Measurements from ENCODE around the gene ZNF254.

The ZNF254 gene

DNA sequence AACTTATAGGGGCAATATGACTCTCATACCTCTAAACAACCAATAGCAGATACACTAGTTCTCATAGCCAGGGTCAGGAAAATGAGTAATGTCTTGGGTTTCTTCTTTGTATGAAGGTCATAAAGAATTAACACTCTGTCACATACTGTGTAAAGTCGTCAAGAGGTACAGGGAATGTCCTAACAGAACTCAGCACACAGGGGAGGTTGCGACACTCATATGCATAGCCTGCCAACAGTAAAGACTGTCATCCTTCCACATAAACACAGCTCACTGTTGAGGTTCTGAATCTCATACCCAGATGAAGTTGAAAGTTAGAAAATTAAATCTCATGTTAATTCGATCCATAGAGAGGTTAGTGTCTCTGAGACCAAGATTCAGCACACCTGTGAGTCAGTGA, 34.2 kb upstream of the ZNF254 start:
- TF ChIP-seq, protein P1, sequence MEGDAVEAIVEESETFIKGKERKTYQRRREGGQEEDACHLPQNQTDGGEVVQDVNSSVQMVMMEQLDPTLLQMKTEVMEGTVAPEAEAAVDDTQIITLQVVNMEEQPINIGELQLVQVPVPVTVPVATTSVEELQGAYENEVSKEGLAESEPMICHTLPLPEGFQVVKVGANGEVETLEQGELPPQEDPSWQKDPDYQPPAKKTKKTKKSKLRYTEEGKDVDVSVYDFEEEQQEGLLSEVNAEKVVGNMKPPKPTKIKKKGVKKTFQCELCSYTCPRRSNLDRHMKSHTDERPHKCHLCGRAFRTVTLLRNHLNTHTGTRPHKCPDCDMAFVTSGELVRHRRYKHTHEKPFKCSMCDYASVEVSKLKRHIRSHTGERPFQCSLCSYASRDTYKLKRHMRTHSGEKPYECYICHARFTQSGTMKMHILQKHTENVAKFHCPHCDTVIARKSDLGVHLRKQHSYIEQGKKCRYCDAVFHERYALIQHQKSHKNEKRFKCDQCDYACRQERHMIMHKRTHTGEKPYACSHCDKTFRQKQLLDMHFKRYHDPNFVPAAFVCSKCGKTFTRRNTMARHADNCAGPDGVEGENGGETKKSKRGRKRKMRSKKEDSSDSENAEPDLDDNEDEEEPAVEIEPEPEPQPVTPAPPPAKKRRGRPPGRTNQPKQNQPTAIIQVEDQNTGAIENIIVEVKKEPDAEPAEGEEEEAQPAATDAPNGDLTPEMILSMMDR (IDR thresholded peaks at IDR 0.05; ENCODE audit: control insufficient read depth, extremely low read depth, insufficient read depth) = no peak
- no peak for DNase-seq (ENCODE audit: low read depth)
- no peak overlapping the region for H3K4me3 ChIP-seq (ENCODE audit: low read depth, low read length)

- TF ChIP-seq, protein P1 (IDR thresholded peaks at IDR 0.05; ENCODE audit: control insufficient read depth, extremely low read depth, insufficient read depth) = no peak
- no peak overlapping the region for H3K4me3 ChIP-seq (ENCODE audit: low read depth, low read length)
Observed at GRCh38 chr19:24053601-24054000, 33.4 kb upstream of the ZNF254 start.

DNA sequence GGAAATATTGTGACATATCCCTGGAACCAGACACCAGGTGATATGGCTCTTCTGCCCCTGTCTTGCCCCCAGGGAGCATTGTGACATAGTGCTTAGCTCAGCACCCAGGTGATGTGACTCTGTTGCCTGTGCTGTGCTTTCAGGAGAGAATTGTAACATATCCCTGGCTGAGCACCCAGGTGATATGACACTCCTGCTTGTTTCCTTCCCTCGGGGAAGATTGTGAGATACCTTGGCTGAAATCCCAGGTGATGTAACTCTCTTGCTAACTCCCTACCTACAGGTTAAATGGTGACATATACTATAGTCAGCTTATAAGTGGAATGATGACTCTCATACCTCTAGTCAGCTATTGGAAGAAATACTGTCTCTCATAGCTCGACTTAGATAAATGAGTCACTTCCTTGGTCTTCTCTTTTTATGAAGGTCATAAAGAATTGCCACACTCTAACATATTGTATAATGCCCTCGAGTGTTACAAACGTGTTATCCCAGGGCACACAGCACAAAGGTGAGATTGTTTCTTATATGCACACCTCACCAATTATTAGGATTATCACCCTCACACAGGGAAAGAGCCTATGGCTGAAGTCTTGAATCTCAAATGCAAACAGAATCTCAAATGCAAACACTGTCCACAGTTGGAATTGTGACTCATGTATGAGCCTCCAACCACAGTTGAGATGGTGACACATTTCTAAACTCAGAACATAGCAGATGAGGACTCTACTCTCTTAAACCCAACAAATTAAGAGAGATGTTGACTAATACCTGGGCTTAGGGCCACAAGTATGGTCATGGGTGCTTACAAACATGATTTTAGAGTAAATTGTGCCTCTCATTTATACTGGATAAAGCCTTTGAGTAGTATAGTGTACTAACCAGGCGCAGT, 32.7 kb upstream of the ZNF254 start:
- no peak overlapping the region for H3K4me3 ChIP-seq (ENCODE audit: low read depth, low read length)
- TF ChIP-seq, protein P1 (IDR thresholded peaks at IDR 0.05; ENCODE audit: control insufficient read depth, extremely low read depth, insufficient read depth) = no peak
- DNase-seq (ENCODE audit: low read depth) = peak; percentile 90

More at GRCh38 chr19:24053601-24054000, 33.4 kb upstream of the ZNF254 start:
- DNase-seq (ENCODE audit: low read depth) = no peak

GRCh38 chr19:24055548-24055947, 31.4 kb upstream of the ZNF254 start:
- DNase-seq (ENCODE audit: low read depth) = no peak
- H3K4me3 ChIP-seq (ENCODE audit: low read depth, low read length) = no peak overlapping the region
- TF ChIP-seq, protein P1 (IDR thresholded peaks at IDR 0.05; ENCODE audit: control insufficient read depth, extremely low read depth, insufficient read depth) = no peak

DNA sequence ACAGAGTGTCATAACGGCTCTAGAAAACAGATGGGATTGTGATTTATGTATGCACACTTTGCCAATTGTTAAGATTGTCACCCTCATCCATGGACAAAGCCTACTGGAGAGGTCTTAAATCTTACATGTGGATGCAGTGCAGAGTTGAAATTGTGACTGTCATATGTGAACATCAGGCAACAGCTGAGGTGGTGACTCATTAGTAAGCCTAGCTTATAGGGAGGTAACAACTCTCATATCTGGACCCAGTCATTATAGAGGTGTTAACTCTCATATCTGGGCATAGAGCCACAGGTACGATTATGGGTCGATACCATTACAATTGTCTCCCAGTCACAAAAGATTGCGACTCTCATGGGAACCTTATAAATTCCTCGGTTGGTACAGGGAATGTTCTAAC, 29.8 kb upstream of the ZNF254 start:
- no peak overlapping the region for H3K4me3 ChIP-seq (ENCODE audit: low read depth, low read length)
- TF ChIP-seq, protein P1 (IDR thresholded peaks at IDR 0.05; ENCODE audit: control insufficient read depth, extremely low read depth, insufficient read depth) = no peak
- no peak for DNase-seq (ENCODE audit: low read depth)

DNA sequence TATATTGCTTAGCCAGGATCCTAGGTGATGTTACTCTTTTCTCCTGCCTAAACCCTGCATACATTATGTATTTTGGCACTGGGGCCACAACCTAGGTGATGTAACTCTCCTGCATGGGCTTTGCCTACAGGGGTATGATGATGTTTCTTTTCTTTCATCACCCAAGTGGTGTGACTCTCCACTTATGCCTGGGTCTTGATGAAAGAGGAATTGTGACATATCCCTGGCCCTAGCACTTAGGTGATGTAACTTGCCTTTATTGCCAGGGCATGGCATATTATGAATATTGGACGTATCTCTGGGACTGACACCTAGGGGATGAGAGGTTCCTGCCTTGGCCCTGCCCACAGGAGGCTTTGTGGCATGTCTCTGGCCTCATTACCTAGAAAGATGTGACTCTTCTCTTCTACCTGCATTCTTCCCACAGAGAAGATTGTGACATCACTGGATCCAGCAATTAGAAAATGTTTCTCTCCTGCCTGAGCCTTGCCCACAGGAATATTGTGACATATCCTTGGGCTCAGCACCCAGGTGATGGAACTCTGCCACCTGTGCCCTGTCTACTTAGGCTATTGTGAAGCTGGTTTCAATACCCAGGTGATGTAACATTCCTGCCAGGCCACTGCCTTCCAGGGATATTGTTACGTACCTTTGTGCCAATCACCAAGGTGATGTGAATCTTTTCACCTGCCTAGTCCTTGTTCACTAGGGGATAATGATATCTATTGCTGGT, 27.3 kb upstream of the ZNF254 start:
- TF ChIP-seq, protein P1 (IDR thresholded peaks at IDR 0.05; ENCODE audit: control insufficient read depth, extremely low read depth, insufficient read depth) = no peak
- H3K4me3 ChIP-seq (ENCODE audit: low read depth, low read length) = no peak overlapping the region
- DNase-seq (ENCODE audit: low read depth) = no peak

All from LNCaP clone FGC (cell line).